ENCODE results near the gene RFX1.

DNA sequence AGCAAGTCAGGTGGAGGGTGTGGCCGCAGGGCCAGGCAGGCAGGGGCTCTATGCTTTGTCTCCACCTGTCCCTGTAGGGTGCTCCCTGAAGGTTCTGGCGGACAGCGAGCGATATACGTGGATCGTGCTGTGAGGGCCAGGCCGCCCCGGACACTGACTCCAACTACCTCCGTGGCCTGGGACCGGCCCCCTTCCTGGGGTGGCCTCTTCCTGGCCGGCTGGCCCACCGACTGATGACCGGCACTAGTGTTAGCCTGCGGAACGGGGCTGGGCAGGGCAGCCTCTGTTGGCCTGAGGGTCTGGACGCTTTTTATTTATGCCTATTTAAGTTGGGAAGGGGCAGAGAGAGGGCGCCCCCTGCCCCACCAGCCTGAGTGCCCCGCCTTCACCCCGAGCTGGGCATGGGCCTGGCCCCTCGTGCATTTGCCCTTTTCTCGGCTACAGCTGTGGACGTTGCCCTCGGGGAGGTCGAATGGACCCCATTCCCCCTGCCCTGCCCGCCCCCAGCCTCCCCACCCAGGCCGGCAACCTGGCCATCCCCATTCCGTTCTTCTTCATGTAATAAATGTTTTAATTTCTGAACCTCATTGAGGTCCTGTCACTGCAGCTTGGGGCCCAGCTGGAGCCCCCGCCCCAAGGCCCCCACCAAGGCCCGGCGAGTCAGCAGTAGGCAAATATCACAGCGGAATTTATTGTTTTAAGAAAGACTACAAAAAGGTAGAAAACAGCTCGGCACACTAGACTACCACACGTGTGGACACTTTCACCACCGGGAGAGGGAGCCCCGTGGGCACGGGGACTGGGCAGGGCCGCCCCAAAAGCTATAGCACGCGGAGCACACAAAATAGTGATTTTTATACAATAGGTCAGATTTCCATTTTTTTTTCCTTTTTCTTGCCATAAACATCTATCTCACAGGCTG is 45.0 kb downstream of the RFX1 start:
- TF ChIP-seq POLR2AphosphoS5 (IDR thresholded peaks at IDR 0.05; ENCODE audit: low read depth) (no peak), STAT1 (IDR thresholded peaks at IDR 0.05; ENCODE audit: unreplicated experiment) (no peak), ZNF114 (CRISPR knock-in tag; IDR thresholded peaks at IDR 0.05) (no peak)
